ENCODE results near the gene TOB2.
A peak's percentile ranks its signal among the peaks of the same experiment; 100 is the strongest.
"Not testable (repeated sequence)": the region's sequence is repeated elsewhere in the genome, so short reads cannot be mapped to it uniquely, and the experiment has no call there.

TOB2 gene

DNA sequence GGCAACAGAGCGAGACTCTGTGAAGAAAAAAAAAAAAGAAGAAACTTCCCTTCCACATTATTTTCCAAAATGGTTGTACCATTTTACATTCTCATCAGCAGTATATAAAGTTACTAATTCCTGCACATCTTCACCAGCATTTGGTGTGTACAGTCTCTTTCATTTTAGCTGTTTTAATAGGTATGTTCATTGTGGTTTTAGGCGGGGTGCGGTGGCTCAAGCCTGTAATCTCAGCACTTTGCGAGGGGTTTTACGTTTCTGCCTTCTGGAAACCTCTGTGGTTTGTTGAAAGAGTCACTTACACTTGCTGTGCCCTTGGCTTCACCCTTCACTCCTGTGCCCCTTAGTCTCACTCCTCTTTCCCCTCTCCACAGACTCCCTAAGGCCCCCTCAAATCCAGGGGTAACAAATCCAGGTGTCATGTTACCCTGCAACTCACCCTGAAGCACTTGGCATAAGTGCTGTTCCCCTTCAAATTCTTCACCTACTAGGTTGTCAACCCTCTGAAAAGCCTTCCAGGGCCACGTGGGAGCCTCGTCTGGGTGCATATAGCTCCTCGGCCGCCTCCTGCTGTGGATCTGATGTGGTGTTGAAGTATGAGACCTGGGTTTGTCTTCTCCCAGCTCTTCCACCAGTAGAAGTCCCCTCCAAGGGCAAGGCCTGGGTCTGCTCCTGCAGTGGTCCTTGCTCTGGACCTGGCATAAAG is 20.8 kb downstream of the TOB2 start:
- no peak for DNase-seq

DNA sequence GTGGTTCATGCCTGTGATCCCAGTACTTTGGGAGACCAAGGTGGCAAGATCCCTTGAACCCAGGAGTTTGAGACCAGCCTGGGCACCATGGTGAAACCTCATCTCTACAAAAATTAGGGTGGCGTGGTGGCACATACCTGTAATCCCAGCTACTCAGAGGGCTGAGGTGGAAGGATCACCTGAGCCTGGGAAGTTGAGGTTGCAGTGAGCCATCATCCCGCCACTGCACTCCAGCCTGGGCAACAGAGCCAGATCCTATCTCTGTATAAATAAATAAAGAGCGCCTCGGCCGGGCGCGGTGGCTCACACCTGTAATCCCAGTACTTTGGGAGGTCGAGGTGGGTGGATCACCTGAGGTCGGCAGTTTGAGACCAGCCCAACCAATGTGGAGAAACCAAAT is 27.9 kb downstream of the TOB2 start:
- DNase-seq = no peak

DNA sequence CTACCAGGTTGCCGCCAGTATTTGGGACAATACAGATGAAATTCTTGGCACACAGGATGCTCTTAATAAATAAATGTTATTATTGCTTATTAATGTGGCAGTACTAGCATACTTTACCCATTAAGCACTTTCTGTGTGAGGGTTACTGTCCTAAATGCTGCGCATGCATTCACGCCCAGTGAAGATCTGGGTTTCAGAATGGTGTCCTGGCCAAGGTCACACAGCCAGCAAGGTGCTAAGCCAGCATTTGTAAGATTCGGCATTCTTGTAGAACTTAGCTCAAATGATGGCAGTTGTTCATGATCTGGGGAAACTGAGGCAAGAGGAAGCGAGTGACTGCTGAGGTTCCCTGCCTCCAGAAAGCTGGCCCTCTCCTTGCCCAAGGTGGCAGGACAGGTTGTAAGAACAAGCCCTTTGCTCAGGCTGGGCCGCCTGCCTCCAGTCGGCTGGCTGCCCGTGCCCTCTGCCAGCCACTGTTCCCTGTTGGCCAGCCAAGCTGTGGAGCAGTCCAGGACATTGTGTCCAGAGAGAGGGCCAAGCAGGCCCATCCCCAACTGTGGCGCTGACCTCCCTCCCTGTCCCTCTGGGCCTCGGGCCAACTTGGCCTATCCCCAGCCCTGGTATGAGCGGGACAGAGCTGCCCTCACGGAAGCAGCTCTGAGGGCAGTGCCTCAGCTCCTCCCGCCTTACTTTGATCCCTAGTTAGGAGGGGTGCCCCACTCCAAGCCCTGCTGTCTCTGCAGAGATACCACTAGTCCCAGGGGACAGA is 28.8 kb downstream of the TOB2 start:
- DNase-seq = no peak

DNA sequence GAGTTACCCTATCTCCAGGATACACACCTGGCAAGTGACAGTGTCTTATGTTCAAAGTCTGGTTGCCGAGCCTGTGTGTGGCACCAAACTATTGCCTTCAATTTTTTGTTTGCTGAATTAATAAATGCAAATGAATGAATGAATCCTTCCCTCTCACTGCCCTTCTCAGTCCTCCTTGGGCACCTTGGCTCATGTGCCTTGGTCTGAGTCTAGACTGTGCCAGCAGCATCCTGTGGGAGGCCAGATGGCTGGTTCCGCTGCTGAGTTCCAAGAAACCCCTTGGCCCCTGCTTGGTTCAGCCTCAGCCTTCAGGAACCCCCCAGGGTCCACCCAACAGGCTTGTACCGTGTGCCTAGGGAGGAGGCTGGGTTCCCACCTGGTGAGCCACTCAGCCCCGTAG is 31.0 kb downstream of the TOB2 start:
- no peak for DNase-seq

DNA sequence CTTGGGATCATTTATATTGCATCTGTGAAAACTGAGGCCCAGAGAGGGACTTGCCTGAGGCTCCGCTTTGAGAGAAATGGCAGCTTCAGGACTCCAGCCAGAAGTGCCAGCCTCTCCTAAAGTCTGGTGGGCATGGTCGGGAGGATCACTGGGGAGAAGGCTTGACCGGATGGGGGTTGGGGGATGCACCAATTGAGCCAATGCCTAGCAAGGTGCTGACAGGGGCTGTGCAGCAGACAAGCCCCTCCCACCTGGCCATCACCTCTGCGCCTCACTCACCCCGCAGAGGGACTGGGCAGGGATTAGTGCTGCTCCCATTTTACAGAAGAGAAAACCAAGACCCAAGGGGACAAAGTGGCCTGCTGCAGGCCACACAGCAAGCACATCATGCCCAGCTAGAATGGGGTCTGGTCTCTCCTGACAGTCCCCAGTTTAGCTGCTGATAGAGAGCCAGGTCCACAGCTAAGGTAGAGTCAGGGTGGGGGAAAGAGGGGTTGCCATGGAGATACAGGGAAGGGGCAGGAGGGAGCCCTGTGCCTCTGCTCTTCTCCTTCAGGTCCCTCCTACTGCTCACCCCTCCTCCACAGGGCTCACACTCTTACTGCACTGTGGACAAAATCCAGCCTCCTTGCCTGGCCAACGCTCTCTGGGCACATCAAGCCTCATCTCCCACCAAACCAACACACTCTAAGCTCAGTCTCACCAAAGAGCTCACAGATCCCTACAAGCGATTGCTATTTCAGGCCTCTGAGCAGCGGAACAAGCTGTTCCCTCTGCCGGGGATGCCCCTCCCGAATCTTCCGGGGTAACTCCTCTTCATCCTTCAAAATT is 35.4 kb downstream of the TOB2 start:
- DNase-seq = no peak

DNA sequence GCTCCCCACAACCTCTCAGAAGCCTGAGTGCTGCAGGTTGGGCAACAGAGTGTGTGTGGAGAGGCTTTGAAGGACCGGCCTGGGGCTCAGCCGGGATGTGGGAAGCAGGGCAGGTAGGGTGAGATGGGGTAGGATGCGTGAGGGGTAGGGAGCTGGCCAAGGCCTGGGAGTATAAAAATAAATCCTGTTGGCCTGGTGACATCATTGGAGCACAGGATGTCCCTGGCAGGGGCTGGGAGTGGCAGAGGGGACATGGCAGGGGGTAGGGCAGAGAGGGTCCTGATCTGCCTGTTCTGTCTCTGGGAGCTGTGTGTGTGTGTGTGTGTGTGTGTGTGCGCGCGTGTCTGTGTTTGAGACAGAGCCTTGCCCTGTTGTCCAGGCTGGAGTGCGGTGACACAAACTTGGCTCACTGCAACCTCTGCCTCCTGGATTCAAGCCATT is 36.3 kb downstream of the TOB2 start:
- no peak for DNase-seq

DNA sequence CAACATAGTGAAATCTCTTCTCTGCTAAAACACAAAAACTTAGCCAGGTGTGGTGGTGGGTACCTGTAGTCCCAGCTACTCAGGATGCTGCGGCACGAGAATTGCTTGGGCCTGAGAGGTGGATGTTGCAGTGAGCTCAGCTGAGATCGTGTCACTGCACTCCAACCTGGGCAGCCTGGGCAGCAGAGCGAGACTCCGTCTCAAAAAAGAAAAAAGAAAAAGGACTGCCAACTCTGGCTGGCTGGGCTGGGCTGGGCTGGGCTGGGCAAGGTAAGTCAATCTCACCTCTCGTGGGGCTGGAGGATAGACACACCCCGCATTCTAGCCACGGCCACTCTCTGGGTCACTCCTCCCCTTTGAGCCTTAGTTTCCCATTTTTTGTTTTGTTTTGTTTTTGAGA is 37.9 kb downstream of the TOB2 start:
- no peak for DNase-seq

DNA sequence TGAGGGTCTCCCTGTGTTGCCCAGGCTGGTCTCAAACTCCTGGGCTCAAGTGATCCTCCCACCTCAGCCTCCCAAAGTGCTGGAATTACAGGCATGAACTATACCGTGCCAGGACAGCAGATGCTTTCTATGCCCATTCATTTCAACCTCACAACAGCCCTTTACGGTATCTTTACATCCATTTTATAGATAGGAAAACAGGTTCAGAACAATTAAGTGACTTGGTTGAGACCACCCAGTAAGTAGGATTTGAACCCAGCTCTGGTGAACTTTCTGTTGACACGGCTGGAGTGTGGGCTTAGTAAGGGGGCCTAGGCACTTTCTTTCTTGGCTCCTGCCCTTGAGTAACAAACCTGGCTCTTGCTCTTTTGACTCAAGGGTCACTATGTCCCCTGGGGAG is 39.2 kb downstream of the TOB2 start:
- DNase-seq = no peak

DNA sequence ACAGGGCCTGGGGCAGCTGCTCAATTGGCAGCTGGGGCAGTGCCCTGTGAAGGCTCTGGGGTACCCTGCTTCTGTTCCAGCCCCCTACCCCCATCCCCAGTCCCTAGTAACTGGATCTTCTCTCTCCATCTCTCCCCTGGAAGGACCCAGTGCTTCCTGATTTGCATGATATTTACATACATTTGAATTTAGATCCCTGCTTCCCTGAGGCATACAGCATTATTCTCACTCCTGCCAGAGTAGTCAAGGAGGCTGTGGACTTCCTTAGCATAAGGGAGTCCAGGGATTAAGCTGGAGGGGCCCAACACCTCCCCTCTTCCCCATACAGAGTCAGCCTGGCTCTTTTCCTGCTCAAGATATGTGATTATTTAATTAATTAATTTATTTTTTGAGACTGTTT is 40.2 kb downstream of the TOB2 start:
- no peak for DNase-seq

DNA sequence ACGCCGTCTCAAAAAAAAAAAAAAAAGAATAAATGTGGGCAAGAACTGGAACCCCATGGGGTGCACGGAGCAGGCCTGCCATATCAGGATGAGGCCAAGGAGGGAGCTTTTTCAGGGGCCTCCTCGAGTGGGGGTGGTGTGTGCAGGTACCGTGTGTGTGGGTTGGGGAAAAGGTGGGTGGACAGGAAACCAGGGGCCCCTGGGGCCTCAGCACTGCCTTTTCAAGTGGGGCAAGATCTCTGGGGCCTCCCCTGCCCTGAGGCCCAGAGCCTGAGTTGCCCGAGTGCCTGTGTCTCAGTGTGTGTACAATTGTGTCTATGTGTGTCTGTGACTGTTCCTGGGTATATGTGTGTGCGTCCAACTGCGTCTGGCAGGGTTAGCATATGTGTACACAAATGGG is 41.0 kb downstream of the TOB2 start:
- no peak for DNase-seq

DNA sequence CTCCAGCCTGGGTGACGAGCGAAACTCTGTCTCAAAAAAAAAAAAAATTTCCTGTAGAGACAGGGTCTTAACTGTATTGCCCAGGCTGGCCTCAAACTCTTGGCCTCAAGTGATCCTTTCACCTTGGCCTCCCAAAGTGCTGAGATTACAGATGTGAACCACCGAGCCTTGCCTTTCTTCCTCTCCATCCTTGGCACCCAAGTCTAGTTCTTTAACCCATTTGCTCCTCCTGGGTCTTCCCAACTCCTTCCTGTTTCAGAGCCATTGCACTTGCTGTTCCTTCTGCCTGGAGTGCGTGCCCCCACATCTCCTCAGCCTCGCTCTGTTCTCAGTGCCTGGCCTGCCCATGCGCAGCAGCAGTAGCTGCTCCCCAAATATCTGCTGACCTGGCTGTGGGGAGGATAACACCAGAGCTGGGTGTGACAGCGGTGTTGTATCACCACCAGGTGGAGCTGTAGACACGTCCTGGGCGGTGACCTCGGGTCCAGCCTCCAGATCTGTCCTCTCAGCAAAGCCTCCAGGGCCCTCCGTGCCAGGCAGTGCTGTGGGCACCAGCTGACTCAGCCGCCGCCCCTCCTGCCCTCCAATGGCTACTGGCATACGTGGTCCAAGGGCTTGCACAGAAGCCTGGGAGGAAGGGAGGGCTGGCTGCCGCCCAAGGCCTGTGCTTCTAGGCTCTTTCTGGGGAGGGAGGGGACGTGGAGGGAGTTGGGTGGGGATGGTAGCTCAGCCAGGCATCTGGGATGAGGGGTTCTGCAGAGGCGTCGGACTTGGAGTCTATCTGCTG is 42.9 kb downstream of the TOB2 start:
- peak; percentile 52 for DNase-seq

DNA sequence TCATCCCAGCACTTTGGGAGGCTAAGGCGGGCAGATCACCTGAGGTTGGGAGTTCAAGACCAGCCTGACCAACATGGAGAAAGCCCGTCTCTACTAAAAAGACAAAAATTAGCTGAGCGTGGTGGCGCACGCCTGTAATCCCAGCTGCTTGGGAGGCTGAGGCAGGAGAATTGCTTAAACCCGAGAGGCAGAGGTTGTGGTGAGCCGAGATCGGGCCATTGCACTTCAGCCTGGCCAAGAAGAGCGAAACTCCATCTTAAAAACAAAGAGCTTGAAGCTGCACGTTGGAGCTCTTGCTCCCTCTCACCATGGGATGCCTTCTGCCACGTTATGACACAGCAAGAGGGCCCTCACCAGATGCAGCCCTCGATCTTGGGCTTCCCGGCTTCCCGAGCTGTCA is 43.8 kb downstream of the TOB2 start:
- DNase-seq = not testable (repeated sequence)

DNA sequence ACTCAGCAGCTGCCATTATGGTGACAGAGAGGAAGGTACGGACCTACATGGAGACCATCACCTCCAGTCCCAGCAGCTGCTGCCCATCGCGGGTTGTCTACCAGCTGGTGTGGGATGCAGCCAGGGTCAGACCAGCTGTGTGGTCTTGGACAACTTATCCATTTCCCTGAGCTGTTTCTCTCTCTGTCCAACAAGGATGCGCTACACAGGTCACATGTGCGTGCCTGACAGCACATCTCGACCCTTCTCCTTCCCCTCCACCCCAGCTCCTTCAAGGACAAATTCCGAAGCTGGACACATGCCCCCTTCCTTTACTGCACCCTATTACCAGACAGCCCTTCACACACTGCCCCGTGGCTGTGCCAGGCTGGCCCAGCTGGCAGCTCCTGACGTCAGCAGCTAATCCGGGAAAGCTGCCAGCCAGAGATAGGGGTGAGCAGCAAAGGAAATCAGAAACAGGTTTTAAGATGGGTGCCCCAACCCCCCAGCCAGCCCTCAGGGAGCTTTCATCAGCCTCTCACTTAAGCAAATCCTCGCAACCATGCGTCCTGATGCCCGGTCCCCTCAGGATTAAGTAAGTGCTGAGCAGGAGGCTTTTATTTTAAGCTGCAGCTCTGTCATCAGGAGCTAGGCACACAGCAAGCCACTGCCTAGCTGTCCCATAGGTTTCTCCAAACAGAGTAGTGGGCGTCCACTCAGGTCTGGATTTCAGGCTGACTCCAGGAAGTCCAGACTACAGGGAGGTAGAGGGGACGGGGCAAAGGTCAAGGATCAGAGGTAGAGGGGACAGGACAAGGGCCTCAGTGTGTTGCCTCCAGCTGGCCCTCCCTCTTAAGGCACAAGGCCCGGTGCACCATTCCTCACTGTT is 44.6 kb downstream of the TOB2 start:
- peak; percentile 49 for DNase-seq

DNA sequence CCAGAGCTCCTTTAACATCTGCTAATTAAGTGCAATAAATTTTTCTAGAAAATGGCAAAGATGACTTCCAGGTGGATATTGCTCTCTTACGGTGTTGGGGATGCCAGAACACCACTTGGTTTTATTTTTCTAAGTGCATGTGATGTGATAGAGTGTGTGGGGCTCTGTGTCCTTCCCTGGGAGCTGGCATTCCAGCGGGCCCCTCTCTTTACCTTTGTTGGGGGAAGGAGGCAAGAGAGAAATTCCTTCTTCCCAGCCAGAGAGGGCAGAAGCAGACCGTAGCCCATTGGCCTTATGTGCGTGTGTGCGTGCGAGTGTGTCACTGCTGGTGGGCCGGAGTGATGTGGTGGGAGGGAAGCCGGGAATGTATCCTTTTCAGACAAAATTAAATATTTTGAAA is 47.7 kb downstream of the TOB2 start:
- DNase-seq = no peak

DNA sequence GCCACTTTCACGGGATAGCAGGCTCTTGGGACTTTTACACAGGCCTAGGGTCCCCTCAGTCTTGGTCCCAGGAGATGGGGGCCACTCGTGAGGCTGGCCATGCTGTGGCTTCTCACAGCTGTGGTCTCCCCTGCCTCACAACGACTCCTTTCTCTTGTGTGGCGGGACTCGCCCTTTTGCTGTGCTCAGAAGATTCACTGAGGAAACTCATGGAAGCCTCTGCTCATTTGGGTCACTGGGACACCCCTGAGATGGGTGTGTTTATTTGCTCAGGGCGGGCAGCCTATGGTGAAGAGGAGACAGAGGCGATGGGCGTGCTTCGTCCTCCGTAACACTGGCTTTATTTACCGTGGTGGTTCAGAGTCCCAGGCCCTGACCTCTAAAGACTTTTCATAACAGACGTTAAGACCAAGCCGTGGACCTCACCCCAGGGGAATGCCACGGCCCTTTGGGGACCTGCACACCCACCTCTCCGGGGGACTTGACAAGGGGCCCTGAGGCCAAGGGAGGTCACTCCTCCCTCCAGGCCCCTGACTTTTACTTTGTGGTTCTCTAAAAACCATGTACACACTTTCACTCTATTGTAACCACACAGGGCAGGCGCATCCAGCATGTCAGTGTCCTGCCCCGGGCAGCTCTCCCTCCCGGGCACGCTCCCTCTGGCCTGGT is 49.3 kb downstream of the TOB2 start:
- no peak for DNase-seq

DNA sequence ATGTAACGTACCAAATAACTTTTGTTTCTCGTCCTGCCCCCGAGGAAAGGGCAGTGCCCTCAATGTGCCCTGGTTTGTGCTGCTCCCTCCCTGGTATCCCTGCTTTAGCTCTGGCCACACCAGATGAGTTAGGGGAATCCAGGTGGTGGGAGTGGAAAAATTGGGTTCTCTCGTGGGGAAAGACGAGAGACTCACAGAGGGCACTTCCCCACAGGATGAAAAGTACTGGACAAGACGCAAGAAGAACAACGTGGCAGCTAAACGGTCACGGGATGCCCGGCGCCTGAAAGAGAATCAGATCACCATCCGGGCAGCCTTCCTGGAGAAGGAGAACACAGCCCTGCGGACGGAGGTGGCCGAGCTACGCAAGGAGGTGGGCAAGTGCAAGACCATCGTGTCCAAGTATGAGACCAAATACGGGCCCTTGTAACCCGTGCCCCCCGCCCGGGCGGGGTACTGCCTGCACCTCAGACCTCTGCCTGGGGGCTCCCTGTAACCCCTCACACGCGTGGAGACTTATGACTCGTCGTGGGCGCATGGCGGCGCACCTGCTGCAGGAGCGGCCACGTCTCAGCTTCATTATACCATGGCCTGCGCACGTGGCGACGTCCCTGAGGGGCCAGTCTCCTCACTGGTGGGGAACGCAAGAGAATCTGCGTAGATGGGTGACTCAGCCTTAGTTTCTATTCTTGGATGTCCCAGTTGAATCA is 50.9 kb downstream of the TOB2 start:
- no peak for DNase-seq

DNA sequence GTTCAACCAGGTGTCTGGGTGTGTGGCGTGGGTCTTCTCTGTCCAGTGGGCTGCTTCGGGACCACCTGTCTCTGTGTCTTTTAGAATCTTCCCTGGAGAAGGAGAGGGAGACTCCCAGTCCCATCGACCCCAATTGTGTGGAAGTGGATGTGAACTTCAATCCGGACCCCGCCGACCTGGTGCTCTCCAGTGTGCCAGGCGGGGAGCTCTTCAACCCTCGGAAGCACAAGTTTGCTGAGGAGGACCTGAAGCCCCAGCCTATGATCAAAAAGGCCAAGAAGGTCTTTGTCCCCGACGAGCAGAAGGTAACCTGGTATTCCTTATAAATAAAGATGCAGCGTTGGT is 52.6 kb downstream of the TOB2 start:
- DNase-seq = no peak

DNA sequence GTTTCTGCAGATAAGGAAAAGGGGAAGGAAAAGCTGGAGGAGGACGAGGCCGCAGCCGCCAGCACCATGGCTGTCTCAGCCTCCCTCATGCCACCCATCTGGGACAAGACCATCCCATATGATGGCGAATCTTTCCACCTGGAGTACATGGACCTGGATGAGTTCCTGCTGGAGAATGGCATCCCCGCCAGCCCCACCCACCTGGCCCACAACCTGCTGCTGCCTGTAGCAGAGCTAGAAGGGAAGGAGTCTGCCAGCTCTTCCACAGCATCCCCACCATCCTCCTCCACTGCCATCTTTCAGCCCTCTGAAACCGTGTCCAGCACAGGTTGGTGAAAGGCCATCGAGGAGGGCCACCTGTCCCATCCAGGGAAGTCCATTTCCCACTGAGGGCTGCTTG is 59.3 kb downstream of the TOB2 start:
- no peak for DNase-seq

DNA sequence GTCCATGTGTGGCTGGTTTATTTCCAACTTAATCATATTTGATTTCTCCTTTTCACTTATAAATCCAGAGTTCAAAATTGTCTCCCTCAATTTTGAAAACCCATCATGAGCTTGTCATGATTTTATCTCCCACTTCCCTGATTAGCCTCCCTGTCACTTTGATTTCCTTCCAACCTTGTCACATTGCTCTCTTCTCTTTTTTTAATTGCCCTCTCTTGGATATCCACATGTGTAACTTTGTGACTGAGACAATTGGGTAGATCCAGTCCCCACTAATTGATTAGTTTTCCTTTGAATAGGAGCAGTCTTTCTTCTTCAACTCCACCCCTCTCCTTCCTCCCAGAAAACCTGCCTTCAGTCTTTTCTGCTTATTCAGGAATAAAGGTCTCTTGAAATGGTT is 62.5 kb downstream of the TOB2 start:
- DNase-seq = no peak

Data from NCI-H1436 treated with DMSO at 0.1 percent for 48 hours (cell line).